ENCODE measurements around the gene EVL.

Gene EVL

GRCh38 chr14:100111931-100112704, 46.9 kb downstream of the EVL start:
- no peak for DNase-seq

- DNase-seq: no peak
Measured at GRCh38 chr14:100114109-100114765, 49.0 kb downstream of the EVL start.

- DNase-seq: no peak
Measured at GRCh38 chr14:100115236-100115635, 50.0 kb downstream of the EVL start.

DNA sequence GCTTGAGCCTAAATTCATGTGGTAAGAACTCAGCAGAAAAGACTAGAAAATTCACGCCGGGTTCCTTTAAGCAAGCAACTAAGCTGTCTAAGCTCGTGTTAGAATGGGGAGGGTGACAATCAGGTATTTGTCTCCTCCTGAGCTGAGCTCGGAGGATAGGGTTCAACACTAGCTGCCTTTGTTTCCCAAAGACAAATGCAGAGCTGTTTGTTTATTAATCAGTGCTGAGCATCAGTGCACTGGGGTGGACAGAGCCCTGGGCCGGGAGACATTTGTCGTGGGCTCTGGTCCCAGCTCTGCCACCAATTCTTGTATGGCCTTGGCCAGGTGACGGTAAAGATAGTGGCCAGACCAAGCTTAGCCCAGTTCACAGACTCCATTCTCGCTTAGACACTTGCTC, 50.5 kb downstream of the EVL start:
- DNase-seq: no peak

DNA sequence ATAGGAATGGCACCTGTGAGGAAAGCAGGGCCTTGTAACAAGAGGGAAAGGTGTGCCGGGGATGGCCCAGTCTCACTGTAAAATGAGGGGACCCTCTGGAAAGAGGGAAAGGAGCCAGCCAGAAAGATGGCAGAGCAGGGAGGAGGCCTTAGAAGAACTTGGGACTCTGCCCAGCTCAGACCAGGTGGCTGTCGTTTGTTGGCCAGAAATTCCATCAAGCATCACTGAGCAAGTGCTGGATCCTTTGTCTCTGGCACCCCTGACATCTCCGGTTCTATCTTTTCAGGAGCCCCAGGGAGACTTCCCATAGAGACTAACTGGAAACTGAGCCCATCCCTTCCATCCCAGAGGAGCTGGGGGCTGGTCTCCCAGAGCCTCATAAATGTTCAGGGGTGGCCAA, 50.9 kb downstream of the EVL start:
- no peak for DNase-seq

- no peak for DNase-seq
Measured at GRCh38 chr14:100117026-100117425, 51.8 kb downstream of the EVL start.

DNA sequence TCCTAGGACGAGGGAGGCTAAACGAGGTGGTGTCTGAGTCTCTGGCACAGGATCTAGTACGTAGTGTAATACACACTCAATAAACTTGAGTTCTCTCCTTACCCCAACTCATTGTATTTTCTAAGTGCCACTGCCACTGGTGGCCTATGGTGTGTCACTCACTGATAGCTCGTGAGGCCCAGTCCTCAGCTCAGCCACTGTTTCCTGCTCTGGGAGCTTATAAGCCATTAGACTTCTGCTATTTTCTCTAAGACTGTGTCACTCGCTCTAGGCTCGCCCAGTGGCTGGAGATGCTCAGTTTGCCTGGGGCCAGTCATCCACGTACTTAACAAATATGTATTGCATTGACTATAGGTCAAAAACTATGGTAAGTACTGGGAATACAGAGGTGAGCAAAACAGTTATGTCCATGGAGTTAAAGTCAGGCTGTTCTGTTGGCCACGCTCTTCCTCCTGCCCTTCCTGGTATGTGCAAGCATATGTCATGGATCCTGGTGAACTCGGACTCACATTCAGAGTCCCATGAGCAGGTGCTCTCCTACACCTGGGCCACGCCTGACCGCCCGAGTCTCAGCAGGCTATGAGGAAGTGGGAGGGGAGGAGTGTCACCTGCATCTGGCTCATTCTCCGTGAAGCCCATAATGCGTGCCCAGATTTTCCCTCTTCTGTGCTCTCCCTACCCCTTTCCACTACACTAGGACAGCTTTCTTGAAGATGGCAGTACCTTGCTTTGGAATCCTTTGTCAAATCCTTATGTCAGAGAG, 52.6 kb downstream of the EVL start:
- no peak for DNase-seq

DNA sequence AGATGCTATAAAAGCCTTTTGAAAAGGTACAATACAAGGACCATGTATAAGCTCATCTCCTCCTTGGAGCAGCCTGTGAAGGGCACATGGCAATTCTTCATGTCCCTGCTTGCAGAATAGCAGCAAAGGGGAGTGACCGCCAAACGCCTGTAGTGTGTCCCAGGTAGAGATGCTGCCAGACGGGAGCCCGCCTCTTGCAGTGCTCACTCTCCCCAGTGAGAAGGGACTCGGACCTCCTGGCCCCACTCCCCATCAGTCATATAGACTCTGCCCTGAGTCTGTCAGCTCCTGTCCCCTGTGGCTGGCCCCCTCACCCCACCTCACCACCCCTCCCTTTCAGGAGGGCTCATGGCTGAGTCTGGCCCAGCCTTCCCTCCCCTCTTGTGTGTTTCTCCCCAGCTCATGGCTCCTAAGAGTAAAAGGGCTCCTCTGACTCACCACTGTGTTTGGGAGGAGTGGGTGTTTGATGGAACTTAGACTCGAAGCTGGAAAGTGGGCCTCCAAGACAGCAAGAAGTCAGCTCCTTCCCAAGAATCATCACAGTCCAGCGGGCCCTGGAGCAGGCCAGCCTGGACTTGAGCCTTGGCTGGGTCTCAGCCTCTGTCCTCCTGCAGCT, 53.3 kb downstream of the EVL start:
- no peak for DNase-seq

DNA sequence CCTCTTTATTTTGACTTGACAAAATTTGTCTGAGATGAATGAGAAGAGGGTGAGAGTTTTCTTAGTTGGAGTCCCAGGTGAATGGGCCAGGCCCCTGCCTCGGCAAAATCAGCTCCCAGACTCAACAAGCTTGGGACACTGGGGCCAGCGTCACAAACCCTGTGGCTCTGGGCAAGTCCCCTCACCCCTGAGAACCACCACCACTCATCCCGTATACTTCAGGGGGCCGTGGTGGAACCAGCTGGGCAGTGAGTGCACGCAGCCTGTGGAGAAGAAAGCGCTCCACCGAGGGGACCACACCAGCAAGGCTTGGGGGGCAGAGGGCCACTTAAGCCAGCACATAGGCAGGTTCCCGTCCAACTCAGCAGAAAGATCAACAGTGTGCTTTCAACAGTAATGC, 54.0 kb downstream of the EVL start:
- DNase-seq: no peak

DNA sequence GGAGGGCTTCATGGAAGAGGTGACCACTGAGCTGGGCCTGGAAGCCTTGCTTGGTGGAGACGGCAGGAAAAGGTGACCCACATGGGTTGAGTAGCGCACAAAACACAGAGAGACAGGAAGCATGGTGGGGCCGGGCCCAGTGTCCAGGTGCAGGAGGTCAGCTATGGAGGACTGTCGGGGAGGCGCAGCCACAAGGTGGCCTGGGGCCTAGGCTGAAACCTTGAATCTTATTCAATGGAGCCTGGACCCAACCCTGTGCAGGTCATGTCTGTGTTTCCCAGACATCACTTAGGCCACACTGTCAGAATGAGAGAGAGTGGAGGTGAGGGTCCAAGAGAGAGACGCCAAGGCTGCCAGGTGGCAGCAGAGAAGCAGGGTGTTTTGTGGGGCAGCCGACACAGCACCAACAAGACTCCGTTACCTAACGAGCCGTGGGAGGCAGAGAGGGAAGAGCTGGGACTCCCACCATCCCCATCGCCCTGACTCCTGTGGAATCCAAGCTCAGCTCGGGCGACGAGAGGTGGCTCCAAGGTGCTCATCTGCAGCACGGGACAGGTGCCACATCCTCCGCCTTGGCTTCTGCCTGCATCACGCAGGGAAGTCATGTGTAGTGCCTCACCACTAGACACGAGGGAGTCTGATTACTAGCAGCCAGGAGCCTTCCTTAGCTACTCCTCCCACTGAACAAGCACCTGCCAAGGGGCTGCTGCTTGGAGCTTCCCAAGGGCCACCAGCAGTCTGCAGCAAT, 55.5 kb downstream of the EVL start:
- no peak for DNase-seq

GRCh38 chr14:100121643-100122480, 56.6 kb downstream of the EVL start:
- DNase-seq: no peak

GRCh38 chr14:100122481-100123223, 57.4 kb downstream of the EVL start:
- no peak for DNase-seq

DNA sequence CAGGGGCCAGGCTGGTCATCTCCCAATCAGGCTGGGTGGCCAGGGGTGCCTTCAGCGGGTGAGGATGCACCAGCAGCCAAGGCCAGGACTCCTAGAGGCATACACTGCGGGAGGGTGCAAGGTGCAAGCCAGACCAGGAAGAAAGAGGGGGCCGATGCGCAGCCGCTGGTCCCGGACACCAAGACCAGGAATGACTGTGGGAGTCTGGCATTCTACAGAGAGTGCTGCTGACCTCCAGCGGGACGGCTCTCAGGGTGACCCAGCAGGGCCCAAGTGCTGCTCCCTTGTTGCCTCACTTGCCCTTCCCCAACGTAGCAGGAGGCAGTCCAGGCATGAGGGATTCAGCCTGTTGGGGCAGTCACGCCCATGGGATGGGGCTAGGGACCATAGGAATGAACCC, 58.4 kb downstream of the EVL start:
- no peak for DNase-seq

GRCh38 chr14:100124551-100125088, 59.4 kb downstream of the EVL start:
- no peak for DNase-seq

- no peak for DNase-seq
Measured at GRCh38 chr14:100126401-100126800, 61.2 kb downstream of the EVL start.

- DNase-seq: no peak
Measured at GRCh38 chr14:100127853-100128455, 62.7 kb downstream of the EVL start.

GRCh38 chr14:100128688-100129087, 63.5 kb downstream of the EVL start:
- no peak for DNase-seq

DNA sequence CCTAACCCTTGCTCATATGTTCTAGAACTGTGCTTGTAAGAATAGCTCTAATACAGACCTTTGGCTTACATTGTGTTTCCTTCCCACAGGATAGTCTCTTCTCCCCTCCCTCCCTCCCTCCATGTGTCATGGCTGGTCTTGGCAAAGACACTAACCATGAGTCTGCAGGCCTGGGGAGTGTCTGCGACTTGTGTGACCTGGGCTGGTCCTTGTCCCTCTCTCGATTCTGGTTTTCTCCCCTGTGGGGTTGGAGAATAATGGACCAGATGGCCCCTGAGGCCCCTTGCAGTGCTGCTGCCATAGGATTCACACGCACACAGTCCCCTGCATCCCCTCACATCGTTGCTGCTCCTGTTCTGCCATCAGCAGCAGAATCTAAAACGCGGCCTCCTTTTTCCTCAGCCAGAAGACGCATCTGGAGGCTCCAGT, 64.0 kb downstream of the EVL start:
- no peak for DNase-seq

- no peak for DNase-seq
Measured at GRCh38 chr14:100130521-100130920, 65.3 kb downstream of the EVL start.

DNA sequence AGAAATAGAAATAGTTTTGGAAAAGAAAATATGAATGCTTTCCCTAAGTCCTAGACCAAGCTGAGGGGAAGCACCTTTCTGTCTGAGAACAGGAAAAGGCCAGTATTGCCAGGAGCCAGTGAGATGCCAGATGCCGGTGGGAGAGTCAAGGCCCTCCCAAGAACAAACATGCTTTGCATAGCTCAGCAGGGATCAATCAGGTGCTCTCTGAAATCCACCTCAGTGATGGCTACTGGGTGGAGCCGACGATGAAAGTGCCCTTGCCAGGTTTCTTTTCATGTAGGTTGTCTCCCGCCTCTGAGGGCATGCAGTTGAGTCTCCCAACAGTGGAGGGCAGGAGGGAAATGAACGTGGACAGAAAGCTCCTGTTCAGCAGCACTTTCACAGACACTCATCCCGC, 66.0 kb downstream of the EVL start:
- DNase-seq: no peak

All from NCI-H1436 (cell line).